SK-MEL-5 (cell line): ENCODE measurements around the gene LRRC74B. TPM values are rescaled to one million over a fixed set of nuclear protein-coding genes. Genes with fewer than 3 reads are reported as not detected.
A peak's percentile ranks its signal among the peaks of the same experiment; 100 is the strongest.
"Not testable (repeated sequence)": the region's sequence is repeated elsewhere in the genome, so short reads cannot be mapped to it uniquely, and the experiment has no call there.

Experiments used
- DNase-seq: peaks from one replicate; pipeline ENCODE4 v3.0.0-alpha.2; 2016; ENCODE audit warnings: low read depth, low spot score
- in situ Hi-C: cut with HindIII; loops from 2 replicates; pipeline ENCODE4 v1.10.0; 2016; ENCODE audit warnings: low sequenced_read_pairs, high pct_unique_total_duplicates, low pct_unique_long_range_greater_than_20kb
- polyA plus RNA-seq, 2 experiments: library from polyadenylated mRNA; depleted of rRNA; stranded (reverse); fragments of >200 nt; gene quantifications; 2 replicates each; pipeline ENCODE4 v1.2.3, GENCODE V29; 2015
- total RNA-seq: library from RNA; depleted of rRNA; stranded (reverse); fragments of >200 nt; shearing (Covaris generic); gene quantifications from 2 replicates; pipeline ENCODE4 v1.2.3, GENCODE V29; 2014; rRNA removed

LRRC74B gene
- total RNA-seq = 0.03 TPM in 1 of 2 replicates, not detected in the other
- not detected in 2 replicates for polyA plus RNA-seq (2015; cell fraction: cytosol; rRNA removed)
- polyA plus RNA-seq (2015; cell fraction: nucleus; rRNA removed) = not detected in 2 replicates

GRCh38 chr22:21045585-21046294, at the start of gene LRRC74B:
TSS of gene LRRC74B (plus strand) at chr22:21045946. CDS start at chr22:21045987, 41 bp downstream.
- in situ Hi-C loops = no loop called here
- peak; percentile 84 for DNase-seq

- no peak for DNase-seq
- in situ Hi-C loops = no loop called here
Observed at GRCh38 chr22:20996031-20996410, 49.7 kb upstream of the LRRC74B start.

GRCh38 chr22:20996598-20997535, 48.9 kb upstream of the LRRC74B start:
- in situ Hi-C loops = no loop called here
- no peak for DNase-seq

- in situ Hi-C loops = no loop called here
Observed at GRCh38 chr22:20997536-20998257, 48.0 kb upstream of the LRRC74B start.

GRCh38 chr22:20998411-20999336, 47.1 kb upstream of the LRRC74B start:
- in situ Hi-C loops = no loop called here
- no peak for DNase-seq

More at GRCh38 chr22:20997536-20998257, 48.0 kb upstream of the LRRC74B start:
- no peak for DNase-seq

- no peak for DNase-seq
- in situ Hi-C loops = no loop called here
Observed at GRCh38 chr22:20999350-21000206, 46.2 kb upstream of the LRRC74B start.

GRCh38 chr22:21000207-21000986, 45.3 kb upstream of the LRRC74B start:
- in situ Hi-C loops = no loop called here
- DNase-seq = no peak

- in situ Hi-C loops = no loop called here
- no peak for DNase-seq
Observed at GRCh38 chr22:21000987-21001600, 44.7 kb upstream of the LRRC74B start.

- DNase-seq = peak; percentile 95
- in situ Hi-C loops = no loop called here
Observed at GRCh38 chr22:21001601-21002325, 44.0 kb upstream of the LRRC74B start, which contains the start of gene THAP7. TSS of gene THAP7 (minus strand) at chr22:21002118. CDS start at chr22:21001911, 207 bp downstream.

GRCh38 chr22:21003782-21004181, 42.0 kb upstream of the LRRC74B start:
- in situ Hi-C loops = no loop called here
- DNase-seq = no peak

GRCh38 chr22:21009208-21009607, 36.5 kb upstream of the LRRC74B start:
- in situ Hi-C loops, DNase-seq: not testable (repeated sequence)

- in situ Hi-C loops = no loop called here
- DNase-seq = no peak
Observed at GRCh38 chr22:21009638-21010425, 35.9 kb upstream of the LRRC74B start.

GRCh38 chr22:21010426-21011113, 35.2 kb upstream of the LRRC74B start:
- in situ Hi-C loops = no loop called here
- no peak for DNase-seq
